HG03135 (cell line): Measurements from ENCODE around the gene GRID2.

ENCODE experiments used
- ATAC-seq: cut with Tn5 transposase; IDR thresholded peaks from one replicate; pipeline ENCODE4 v1.9.1; 2021; ENCODE audit warnings: mild to moderate bottlenecking, moderate library complexity; ENCODE audit not compliant: unreplicated experiment

Gene GRID2

GRCh38 chr4:92952426-92952825 lies 648.7 kb downstream of the GRID2 start:
- no peak for ATAC-seq

- no peak for ATAC-seq
Measured at GRCh38 chr4:92952897-92953296, 649.1 kb downstream of the GRID2 start.

DNA sequence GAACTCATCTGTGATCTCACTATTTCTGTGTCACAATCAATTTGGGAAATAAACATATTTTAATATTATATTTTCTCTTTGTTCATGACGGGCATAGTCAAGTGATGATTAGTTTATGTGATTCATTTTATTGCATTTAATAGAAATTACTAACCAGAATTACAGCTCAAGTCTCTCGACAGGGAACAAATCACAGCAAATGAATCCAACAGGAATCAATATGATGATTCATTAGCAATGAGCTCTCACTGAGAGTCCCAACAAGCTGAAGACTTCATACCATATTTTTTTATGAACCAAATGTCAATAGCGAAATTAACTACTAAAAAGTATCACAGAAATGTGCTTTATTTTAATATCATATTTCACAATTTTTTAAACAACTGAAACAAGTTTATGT lies 649.7 kb downstream of the GRID2 start:
- ATAC-seq: no peak

- no peak for ATAC-seq
Measured at GRCh38 chr4:92961881-92962280, 658.1 kb downstream of the GRID2 start.

- no peak for ATAC-seq
Measured at GRCh38 chr4:92962831-92963230, 659.1 kb downstream of the GRID2 start.

- ATAC-seq: no peak
Measured at GRCh38 chr4:92968556-92968955, 664.8 kb downstream of the GRID2 start.

DNA sequence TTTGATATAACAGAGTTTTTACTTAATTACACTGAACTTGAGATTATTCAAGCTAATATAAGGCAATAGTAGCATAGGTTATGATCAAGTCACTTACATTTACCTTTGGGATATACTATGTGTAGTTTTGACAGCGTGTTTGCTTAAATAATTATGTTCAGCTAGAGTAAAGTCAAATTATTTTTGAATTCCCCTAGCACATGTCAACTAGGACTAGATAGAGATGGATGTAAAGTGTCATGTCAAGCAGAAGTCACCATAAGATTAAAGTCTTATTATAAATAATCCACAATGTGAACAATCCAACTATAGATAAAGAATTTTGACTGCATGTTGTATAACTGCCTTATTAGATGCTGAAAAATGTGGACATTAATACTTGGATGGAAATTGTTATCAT lies 665.2 kb downstream of the GRID2 start:
- no peak for ATAC-seq

- ATAC-seq: no peak
Measured at GRCh38 chr4:92969650-92970379, 666.0 kb downstream of the GRID2 start.

GRCh38 chr4:92970996-92971395 lies 667.2 kb downstream of the GRID2 start:
- ATAC-seq: no peak

GRCh38 chr4:92988301-92988700 lies 684.5 kb downstream of the GRID2 start:
- no peak for ATAC-seq

GRCh38 chr4:92992758-92993157 lies 689.0 kb downstream of the GRID2 start:
- ATAC-seq: no peak

DNA sequence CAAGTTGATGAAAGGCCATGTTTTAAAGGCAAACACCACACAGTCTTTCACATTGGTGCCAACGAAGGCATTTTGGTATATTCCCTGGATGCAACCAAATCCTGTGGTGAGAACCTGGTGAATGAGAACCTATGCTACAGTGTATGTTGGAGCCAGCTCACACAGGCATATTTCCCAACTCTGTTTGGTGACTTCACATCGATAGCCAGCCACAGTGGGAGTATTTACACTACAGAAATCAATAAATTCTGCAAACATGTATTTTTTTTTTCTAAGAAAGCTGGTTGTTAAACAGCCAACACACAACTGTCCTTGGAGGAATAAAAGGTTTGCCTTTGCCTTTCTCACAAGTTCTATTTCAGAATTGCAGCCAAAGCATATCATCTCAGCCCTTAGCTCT lies 691.0 kb downstream of the GRID2 start:
- no peak for ATAC-seq

DNA sequence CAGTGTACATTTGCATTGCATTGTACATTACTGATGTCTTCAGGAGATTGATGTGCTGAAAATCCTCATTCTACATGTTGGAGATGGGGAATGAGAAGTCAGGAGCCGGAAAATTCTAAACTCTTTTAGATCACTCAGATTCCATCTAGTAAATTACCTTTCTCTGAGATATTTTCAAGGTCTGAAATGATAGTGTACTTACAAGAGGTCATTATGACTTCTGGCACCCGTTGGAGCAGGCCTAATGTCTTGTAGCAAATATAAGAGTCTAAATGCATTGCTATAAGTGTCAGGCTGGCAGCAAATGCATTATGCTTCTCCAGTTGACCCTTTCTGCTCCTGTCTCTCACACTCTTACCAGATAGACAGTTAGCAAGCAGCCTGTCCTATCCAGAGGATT lies 692.8 kb downstream of the GRID2 start:
- ATAC-seq: no peak

- no peak for ATAC-seq
Measured at GRCh38 chr4:93000910-93001309, 697.1 kb downstream of the GRID2 start.

DNA sequence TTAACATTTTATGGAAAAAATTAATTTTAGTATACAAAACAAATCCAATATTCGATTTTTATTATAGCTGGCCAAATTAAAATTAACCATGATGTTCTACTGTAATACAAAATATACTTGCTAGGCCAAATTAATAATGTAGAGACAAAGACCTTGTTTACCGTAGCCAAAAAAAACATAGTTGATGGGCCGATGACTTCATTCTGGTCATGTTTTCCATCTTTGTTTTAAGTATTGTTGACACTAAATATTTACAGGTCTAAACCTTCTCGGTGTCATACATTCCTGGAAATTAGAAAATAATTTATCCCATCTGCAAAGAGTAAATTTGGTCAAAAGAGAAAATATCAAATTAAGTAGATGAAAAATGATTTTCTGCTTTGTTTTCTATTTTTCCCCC lies 698.5 kb downstream of the GRID2 start:
- no peak for ATAC-seq

DNA sequence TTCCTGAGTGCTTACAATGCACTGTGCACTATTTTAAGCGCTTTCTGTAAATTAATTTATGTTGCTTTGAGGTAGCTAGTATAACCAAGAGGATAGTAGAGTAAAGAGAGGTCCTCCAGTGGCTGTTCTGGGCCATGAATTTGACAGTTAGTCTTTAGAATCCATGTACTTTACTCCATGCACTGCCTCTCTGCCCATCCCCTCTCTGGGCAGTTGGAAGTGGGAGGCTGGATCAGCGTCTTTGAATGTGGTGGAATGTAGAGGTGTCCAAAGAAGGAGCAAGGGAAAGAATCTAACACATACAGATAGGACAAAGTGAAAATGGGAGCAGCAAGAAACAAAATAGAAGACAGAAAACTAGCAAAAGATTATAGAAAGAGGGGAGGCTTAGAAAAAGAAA lies 712.6 kb downstream of the GRID2 start:
- no peak for ATAC-seq

GRCh38 chr4:93018243-93018642 lies 714.5 kb downstream of the GRID2 start:
- ATAC-seq: no peak

GRCh38 chr4:93018806-93019205 lies 715.0 kb downstream of the GRID2 start:
- no peak for ATAC-seq

DNA sequence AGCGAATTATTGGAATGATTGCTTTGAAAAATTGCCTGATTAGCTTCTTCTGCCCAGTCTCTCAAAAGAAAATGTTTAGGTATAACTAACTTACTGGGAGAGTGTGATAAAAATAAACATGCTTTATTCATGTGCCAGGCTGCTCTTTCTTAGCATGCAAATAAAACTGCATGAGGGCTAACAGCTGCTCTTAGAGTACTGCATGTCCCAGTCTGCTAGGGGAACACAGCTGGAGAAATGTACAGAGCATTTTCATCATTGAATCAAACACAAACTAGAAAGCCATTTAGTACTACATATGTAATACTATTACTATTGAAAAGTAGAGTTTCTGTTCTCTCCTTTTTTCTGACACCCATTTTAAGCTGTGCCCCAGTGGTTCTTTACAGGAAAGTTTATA lies 726.0 kb downstream of the GRID2 start:
- no peak for ATAC-seq

GRCh38 chr4:93030670-93031069 lies 726.9 kb downstream of the GRID2 start:
- no peak for ATAC-seq

DNA sequence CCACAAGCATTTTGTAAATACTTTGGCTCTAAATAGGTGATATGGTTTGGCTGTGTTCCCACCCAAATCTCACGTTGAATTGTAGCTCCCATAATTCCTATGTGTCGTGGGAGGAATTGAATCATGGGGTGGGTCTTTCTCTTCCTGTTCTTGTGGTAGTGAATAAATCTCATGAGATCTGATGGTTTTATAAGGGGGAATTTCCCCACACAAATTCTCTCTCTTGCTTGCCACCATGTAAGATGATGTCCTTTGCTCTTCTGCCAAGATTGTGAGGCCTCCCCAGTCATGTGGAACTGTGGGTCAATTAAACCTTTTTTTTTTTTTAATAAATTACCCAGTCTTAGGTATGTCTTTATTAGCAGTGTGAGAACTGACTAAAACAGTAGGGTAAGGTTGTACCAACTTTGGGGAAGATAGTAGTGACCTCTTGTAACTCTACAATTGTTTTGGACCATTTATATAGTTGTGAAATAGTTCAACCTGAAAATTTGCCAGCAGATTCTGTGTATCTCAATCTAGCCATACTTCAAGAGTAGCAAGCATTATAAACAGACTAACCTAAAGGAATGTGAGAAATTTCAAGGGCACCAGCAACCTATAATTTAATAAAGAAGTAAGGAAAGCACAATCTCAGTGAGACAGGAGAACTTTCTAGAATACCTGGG lies 727.8 kb downstream of the GRID2 start:
- ATAC-seq: no peak

GRCh38 chr4:93042746-93043145 lies 739.0 kb downstream of the GRID2 start:
- no peak for ATAC-seq

DNA sequence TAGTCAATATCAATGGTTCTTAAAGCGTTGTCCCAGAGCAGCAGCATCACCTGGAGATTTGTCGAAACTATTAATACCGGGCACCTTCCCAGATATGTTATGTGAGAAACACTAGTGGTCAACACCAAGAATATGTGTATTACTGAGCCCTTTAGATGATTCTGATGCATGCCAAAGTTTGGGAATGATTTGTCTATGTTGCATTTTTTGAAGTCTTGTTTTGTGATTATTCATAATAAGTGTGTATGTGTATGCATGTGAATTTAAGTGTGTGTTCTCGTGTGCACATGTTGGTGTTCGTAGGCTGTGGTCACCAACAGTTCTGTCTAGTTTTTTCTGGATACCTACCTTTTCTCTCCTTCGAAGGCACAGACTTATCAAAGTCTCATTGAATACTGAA lies 749.4 kb downstream of the GRID2 start:
- ATAC-seq: no peak
